ENCODE results near the gene MYO7B. TPM values are rescaled to one million over a fixed set of nuclear protein-coding genes. Genes with fewer than 3 reads are reported as not detected.

The MYO7B gene
- total and polyA plus RNA-seq, 2 donors (not counting 1 experiment from before 2014, with no cell fraction given), result under 0.01 TPM; not detected in 1

DNA sequence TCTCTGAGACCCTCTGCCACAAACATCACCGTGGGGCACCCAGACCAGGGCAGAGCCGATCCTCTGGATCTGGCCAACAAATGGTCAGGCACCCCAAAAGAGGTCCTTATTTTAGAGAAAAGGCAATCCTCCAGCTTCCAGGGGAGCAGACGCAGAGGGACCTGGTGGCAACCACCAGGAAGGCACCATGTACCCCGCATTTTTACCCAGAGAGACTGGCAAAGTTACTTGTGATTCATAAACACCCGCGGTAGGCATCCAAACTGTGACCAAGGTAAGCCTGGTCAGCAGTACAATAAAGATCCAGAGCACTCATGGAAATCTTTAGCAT, 129.4 kb downstream of the MYO7B start:
- Histone ChIP-seq H3K27ac (ENCODE audit: insufficient read depth, low read length) (no peak overlapping the region), H3K36me3 (ENCODE audit: control insufficient read depth, insufficient read depth, low read length) (no peaks in the 10 kb centered on the region), H3K4me3 (replicated peaks in 1 of 4; ENCODE audit: control extremely low read depth in 1 of 4, insufficient read depth in 1 of 4, low read depth in 3 of 4, low read length in 4 of 4) (no peak overlapping the region), H3K4me2 (ENCODE audit: extremely low read depth, insufficient read depth, low read length) (no peak overlapping the region), H3K27me3 (ENCODE audit: control insufficient read depth, insufficient read depth, low read length) (peaks cover 31% of the 10 kb centered on the region), H3K4me1 (ENCODE audit: control insufficient read depth, extremely low read depth, insufficient read depth, low read length) (peaks cover 3% of the 10 kb centered on the region), H2AFZ (ENCODE audit: low read length) (no peak overlapping the region), H3K9me3 (ENCODE audit: control insufficient read depth, insufficient read depth, low read depth, low read length) (no peaks in the 10 kb centered on the region), H4K20me1 (ENCODE audit: control insufficient read depth, extremely low read depth, insufficient read depth, low read length) (no peaks in the 10 kb centered on the region), H3K9ac (ENCODE audit: insufficient read depth, low read length) (no peak overlapping the region), H3K79me2 (ENCODE audit: control insufficient read depth, insufficient read depth, low read length) (no peaks in the 10 kb centered on the region)
- TF ChIP-seq EZH2 (IDR thresholded peaks at IDR 0.05; ENCODE audit: low read length, missing control alignments), result no peak
- TF ChIP-seq, protein P1, sequence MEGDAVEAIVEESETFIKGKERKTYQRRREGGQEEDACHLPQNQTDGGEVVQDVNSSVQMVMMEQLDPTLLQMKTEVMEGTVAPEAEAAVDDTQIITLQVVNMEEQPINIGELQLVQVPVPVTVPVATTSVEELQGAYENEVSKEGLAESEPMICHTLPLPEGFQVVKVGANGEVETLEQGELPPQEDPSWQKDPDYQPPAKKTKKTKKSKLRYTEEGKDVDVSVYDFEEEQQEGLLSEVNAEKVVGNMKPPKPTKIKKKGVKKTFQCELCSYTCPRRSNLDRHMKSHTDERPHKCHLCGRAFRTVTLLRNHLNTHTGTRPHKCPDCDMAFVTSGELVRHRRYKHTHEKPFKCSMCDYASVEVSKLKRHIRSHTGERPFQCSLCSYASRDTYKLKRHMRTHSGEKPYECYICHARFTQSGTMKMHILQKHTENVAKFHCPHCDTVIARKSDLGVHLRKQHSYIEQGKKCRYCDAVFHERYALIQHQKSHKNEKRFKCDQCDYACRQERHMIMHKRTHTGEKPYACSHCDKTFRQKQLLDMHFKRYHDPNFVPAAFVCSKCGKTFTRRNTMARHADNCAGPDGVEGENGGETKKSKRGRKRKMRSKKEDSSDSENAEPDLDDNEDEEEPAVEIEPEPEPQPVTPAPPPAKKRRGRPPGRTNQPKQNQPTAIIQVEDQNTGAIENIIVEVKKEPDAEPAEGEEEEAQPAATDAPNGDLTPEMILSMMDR (conservative IDR thresholded peaks at IDR 0.05 in 1 of 2, IDR thresholded peaks at IDR 0.05 in 1 of 2; ENCODE audit: low read depth in 1 of 2, low read length in 2 of 2), result no peak
- no peak for DNase-seq (ENCODE audit: low read depth in 2 of 2)

DNA sequence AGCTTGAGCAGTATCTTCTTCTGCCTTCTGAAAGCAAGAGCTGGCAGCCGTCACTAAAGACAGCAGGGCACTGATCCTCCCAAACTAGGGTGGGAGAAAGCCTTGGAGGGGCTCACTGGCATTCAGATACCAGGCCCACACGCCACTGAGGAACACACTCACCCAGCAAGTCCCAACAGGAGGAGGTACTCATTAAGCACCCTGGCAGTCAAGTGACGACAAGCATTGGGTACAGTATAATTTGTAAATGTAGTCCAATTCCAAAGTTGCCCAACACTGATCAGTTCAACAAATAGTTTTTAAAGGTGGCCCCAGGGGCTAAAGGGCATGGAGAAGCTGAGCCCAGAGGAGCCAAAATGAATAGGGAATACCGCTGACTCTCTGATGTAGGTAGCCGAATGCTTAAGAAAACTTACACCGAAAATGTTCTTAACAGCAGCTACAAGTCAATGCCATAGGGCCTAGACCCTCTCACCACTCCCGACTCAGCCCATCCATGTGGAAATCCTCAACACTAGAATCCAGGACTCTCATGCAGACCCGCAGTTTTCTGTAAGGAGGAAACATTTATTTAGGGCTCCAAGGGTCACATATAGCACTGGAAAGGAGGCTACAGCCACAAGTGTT, 129.9 kb downstream of the MYO7B start:
- Histone ChIP-seq H3K79me2 (ENCODE audit: control insufficient read depth, insufficient read depth, low read length) (no peaks in the 10 kb centered on the region), H2AFZ (ENCODE audit: low read length) (no peak overlapping the region), H3K4me2 (ENCODE audit: extremely low read depth, insufficient read depth, low read length) (no peak overlapping the region), H3K36me3 (ENCODE audit: control insufficient read depth, insufficient read depth, low read length) (no peaks in the 10 kb centered on the region), H3K27ac (ENCODE audit: insufficient read depth, low read length) (no peak overlapping the region), H3K4me3 (replicated peaks in 1 of 4; ENCODE audit: control extremely low read depth in 1 of 4, insufficient read depth in 1 of 4, low read depth in 3 of 4, low read length in 4 of 4) (no peak overlapping the region), H3K27me3 (ENCODE audit: control insufficient read depth, insufficient read depth, low read length) (peaks cover 31% of the 10 kb centered on the region), H3K9me3 (ENCODE audit: control insufficient read depth, insufficient read depth, low read depth, low read length) (no peaks in the 10 kb centered on the region), H3K9ac (ENCODE audit: insufficient read depth, low read length) (no peak overlapping the region), H3K4me1 (ENCODE audit: control insufficient read depth, extremely low read depth, insufficient read depth, low read length) (peaks cover 3% of the 10 kb centered on the region), H4K20me1 (ENCODE audit: control insufficient read depth, extremely low read depth, insufficient read depth, low read length) (no peaks in the 10 kb centered on the region)
- TF ChIP-seq EZH2 (IDR thresholded peaks at IDR 0.05; ENCODE audit: low read length, missing control alignments), result no peak
- TF ChIP-seq, protein P1 (conservative IDR thresholded peaks at IDR 0.05 in 1 of 2, IDR thresholded peaks at IDR 0.05 in 1 of 2; ENCODE audit: low read depth in 1 of 2, low read length in 2 of 2), result no peak
- no peak for DNase-seq (ENCODE audit: low read depth in 2 of 2)

DNA sequence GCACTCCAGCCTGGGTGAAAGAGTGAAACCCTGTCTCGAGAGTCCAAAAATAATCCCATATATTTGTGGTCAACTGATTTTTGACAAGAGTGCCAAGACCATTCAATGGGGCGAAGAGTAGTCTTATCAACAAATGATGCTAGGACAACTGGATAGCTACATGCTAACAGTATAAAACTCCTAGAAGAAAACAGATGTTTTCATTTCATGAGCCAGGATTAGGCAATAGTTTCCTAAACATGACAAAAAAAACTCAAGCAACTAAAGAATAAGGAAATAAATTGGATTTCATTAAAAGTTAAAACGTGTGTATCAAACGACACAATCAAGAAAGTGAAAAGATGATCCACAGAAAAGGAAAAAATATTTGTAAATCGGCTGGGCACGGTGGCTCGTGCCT, 133.6 kb downstream of the MYO7B start:
- H2AFZ ChIP-seq (ENCODE audit: low read length), result no peak overlapping the region
- H3K79me2 ChIP-seq (ENCODE audit: control insufficient read depth, insufficient read depth, low read length), result no peaks in the 10 kb centered on the region
- no peaks in the 10 kb centered on the region for H3K9me3 ChIP-seq (ENCODE audit: control insufficient read depth, insufficient read depth, low read depth, low read length)
- H3K4me1 ChIP-seq (ENCODE audit: control insufficient read depth, extremely low read depth, insufficient read depth, low read length), result no peaks in the 10 kb centered on the region
- no peak overlapping the region for H3K4me2 ChIP-seq (ENCODE audit: extremely low read depth, insufficient read depth, low read length)
- H3K4me3 ChIP-seq (replicated peaks in 1 of 4; ENCODE audit: control extremely low read depth in 1 of 4, insufficient read depth in 1 of 4, low read depth in 3 of 4, low read length in 4 of 4), result no peak overlapping the region
- H3K27me3 ChIP-seq (ENCODE audit: control insufficient read depth, insufficient read depth, low read length), result peaks cover 23% of the 10 kb centered on the region
- TF ChIP-seq, protein P1 (conservative IDR thresholded peaks at IDR 0.05 in 1 of 2, IDR thresholded peaks at IDR 0.05 in 1 of 2; ENCODE audit: low read depth in 1 of 2, low read length in 2 of 2), result no peak
- no peak for TF ChIP-seq EZH2 (IDR thresholded peaks at IDR 0.05; ENCODE audit: low read length, missing control alignments)
- H4K20me1 ChIP-seq (ENCODE audit: control insufficient read depth, extremely low read depth, insufficient read depth, low read length), result no peaks in the 10 kb centered on the region
- H3K27ac ChIP-seq (ENCODE audit: insufficient read depth, low read length), result no peak overlapping the region
- no peak for DNase-seq (ENCODE audit: low read depth in 2 of 2)
- H3K9ac ChIP-seq (ENCODE audit: insufficient read depth, low read length), result no peak overlapping the region
- no peaks in the 10 kb centered on the region for H3K36me3 ChIP-seq (ENCODE audit: control insufficient read depth, insufficient read depth, low read length)
